ENCODE measurements around the gene WSCD1.

Gene WSCD1

DNA sequence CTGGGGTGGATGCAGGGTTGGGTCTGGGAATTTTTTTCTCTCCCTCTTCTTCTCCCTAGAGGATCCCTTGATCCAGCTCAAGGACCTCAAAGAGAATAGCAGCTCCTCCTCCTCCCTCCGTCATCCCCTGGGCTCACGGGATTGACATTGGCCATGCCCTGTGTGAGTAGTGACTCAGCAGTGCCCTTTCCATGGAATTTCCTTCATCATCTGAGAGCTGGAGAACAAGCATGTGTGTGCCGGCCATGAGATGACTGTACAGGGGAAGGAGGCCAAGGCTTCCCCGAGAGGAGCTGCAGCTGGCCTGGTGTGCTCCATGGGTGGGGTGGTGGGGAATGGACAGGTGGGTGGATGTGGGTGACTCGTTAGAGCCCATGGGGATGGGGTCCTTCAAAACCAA lies 8.9 kb upstream of the WSCD1 start:
- DNase-seq = no peak

DNA sequence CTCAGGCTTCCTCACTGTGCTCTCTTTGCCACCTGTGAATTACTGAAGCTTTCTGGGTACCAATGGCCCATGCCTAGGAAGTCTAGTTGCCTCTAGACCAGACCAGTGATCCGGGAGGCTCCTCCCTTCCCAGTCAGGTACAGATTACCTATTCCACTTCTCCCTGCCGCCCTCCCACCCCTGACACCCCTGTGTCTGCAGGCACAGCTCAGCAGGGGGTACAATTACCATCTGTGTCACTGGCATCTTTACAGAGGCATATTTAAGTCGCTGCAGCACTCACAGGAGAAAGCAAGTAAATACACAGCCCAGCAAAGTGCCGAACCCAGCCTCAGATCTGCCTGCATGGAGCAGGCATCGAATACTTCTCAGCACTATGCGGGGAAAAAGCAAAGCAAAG lies 5.3 kb upstream of the WSCD1 start:
- no peak for DNase-seq

DNA sequence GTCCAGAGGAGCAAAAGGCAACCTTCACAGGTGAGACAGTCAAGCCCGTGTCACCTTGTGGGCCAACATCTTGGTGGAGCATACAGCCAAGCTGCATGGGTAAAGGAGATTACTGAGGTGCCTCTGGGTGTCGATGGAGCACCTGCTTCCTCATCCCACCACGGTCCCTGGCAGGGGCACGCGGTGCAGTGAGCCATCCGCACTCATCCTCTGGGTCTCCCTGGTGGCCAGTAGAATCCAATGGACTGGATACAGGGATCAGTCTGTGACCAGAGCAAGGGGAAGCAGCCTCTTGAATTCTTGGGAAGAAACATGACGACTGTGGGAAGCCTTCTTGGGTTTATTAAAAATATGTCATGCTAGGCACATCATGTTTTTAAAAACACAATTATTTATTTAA lies 4.8 kb upstream of the WSCD1 start:
- no peak for DNase-seq

DNA sequence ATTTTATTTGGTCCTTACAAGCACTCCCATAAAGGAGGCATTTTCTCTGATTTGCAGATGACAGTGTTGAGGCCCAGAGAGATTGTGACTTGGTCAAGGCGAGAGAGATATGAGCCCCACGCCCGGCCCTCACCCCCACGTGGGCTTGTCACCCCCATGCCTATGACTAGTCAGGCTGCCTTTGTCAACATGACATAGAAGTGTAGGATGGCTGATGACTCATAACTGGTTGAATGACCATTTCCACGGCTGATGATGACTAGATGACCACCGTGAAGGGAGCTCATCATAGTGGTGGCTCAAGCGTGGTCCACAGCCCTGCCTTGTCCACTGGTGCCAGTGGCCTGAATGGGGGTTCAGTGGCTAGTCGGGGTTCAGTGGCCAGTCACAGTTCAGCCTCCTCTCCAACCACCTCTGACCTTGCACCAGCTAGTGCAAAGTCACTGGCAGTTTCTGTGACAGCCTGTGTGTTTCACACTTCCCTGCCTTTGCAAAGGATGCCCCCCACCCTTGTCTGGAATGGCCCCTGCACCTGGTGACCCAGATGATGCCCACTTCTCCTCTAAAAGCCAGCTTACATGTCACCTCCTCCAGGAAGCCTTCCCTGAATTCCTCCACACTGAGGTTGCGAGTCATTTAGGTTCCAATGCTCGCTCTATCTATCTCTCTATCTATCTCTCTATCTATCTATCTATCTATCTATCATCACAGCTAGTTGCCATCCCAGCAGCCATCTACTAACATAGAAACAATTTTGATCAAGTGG lies 3.8 kb upstream of the WSCD1 start:
- no peak for DNase-seq

DNA sequence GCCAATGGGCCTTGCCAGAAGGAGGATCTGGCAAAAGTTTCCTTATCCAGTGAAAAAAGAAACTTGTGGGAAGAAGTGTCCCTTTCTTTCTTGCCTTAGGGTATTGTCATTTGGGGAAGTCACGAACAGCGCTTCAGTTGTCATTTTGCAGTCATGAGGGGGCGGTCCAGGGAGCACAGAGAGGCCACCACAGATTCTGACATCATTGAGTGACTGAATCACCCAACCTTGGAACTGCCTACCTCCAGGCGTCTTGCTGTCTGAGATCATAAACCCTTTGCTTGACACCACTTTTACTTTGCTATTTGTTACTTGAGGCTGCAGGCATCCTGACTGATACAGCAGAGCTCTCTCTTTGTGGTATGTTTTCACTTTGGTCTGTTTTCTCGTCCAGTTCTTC lies 3.1 kb upstream of the WSCD1 start:
- no peak for DNase-seq

DNA sequence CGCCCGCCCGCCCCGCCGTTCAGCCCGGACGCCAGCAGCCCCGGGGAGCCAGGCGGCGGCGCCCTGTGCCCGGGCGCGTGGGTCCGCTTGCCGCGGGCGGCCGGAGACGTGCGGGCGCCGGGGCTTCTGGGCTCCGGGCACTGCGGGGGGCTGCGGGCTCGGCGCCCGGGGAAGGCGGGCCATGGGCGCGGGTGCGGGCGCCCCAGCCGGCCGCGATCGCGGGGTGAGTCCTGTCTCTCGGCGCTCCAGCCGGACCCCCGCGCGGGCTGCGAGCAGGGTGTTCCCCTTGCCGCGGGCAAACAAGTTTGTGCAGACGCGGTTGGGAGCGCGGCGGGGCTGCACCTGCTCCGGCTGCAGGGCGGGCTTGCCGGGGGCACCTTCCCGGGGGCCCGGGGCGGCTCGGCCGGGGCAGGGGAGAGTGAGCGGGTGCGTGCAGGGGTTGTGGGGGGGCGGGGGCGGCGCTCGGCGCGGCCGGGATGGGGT lies 292 bp downstream of the WSCD1 start:
- DNase-seq = no peak

DNA sequence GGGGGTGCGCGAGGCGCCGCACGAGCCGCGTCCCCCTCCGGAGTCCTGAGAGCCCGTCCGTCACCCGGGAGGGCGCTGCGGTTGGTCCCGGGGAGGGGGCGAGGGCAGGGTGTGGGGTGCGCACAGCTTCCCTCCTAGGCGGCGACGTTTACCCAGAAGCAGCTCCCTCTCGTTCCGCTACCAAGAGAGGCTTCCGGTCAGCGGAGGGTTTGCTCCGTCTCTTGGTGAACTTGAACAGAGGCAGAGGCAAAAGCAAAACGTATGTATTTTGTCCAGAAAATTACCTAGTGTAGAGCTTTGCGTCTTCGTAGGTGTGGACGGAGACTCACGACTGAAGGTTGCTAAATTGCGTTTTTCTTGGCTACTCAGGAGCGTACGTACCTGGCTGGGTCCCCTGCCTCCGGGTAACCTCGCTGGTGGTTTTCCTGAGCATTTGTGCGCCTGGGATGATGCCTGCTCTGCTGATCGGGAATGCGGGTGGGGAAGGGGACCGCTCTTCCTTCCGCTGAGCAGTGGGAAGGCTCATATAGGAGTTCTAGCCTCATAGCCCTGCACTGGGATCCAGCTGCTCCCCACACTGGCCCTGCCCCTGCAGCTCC lies 833 bp downstream of the WSCD1 start:
- no peak for DNase-seq

DNA sequence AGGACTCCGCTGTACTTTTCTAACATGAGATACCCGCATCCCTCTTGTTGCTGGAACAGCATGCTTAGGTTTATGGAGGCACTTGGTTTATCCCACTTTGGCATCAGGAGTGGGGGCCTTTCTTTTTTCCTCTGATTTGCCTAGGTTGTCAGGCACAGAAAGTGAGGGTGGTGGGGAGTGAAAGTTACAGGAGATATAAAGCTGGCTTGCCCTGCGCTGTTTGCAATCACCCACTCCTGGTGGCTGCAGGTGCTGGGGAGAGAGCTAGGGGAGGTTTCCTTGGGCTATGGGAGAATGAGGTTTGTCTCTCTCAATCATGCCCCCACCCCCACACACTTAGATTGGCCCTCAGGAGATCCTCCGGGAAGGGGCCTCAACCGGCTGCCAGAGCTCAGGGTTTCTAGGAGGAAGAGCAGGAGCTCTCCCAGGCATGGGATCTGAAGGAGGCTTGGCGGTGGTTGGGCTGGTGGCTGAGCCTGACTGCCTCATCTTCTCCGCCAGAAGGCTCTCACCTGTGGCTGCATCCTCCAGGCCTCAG lies 1.4 kb downstream of the WSCD1 start:
- DNase-seq = no peak

DNA sequence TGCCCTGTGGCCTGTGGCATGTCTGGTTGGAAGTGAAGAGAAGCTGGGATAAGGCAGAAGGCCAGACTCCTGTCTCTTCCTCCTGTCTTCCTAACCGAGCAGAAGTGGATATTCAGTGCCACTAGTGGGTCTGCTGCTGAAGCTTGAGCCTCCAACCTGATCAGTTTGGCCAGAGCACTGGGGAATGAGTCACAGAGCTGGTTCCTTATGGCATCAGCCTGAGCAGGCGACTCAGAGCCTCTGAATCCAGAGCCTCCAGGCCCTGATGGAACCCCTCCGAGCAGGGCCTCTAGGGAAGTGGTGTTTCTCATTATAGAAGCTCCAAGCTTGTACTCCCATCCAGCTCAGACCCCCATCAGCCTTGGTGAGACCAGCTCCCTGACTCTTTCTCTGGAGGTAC lies 2.0 kb downstream of the WSCD1 start:
- DNase-seq = no peak

DNA sequence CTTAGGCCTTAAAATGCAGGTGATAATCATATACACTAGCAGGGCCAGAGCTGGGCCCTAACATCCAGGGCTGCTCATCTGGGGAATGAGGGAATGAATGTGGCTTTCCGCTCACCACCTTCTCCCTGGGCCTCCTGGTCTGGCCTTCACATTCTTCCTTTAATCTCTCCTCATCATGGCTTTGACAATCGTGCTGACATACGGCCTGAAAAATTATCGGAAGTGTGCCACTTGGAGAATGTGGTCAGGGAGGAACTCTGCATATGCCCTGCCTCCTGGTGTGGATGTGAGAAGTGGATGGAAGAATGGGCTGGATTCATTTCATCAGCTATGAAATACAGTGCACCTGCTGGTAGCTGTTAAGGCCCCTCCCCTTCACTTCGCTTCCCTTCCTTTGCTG lies 2.4 kb downstream of the WSCD1 start:
- DNase-seq = no peak

DNA sequence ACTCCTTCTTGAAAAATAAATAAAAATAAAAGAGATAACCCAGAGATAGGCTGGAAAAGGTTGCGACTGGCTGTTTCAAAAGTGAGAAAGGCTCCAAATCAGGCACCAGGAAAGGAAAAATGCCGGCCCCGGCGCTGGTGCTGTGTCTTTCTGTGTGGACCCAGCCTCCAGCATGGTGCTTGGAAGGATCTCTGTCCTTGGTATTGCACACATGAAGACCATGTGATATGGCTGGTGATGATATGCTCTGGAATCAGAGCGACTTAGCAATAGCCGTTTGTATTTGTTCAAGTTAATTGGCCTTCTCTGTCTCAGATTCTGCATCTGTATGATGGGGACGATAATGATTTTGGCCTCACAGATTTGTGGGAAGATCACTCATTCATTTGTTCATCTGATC lies 3.4 kb downstream of the WSCD1 start:
- DNase-seq = no peak

DNA sequence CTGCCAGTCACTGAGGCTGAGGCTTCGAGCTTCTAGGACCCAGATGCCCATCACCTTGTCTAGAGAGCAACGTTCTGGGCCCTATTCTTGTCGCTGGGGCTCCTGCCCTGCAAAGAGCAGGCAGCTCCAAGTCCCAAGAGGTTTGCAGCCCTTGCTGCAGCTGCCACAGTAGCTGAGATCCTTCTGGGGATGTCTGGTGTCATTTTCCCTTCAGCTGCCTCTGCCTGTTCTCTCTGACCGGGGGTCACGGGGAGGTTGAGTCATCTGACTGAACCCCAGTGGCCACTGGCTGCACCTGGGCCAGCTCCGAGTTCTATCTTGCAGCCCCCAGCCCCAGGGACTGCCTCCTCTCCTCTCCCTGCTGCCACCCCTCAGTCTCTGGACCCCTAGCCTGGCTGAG lies 4.9 kb downstream of the WSCD1 start:
- DNase-seq = no peak

DNA sequence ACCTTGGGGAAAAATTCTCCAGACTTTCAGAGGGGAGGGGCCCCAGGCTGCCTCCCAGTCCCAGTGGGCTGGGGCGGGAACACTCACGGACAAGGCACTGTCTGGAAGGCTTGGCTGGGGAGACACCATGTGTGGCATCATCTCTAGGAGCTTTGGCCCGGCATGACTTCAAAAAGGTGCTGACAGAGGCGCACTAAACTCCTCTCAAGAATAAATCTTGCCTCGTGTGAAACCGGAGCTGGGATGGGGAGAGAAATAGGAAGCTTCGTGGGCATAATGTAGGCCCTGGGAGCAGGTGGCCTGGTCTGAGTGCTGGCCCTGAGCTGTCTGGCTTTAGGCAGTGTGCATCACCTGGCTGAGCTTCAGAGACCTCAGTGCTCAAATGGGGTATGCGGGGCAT lies 5.7 kb downstream of the WSCD1 start:
- DNase-seq = no peak

DNA sequence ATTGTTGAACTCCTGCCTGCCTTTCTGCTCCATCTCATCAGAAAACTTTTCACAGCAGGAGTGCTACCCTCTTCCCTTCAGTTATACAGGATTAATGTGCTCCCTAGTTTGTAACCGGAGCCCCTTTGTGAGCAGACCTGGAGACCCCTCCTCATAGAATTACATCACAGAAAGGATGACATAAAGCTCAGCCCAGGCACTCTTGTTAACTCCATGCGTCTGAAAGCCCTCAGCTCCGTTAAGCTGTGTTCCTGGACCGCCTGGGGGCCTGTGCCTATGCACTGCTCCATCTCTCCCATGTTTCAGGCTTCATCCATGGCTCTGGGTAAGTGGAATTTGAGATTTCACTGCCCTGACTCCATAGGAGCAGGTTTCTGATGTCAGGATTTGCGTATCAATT lies 7.6 kb downstream of the WSCD1 start:
- DNase-seq = no peak

DNA sequence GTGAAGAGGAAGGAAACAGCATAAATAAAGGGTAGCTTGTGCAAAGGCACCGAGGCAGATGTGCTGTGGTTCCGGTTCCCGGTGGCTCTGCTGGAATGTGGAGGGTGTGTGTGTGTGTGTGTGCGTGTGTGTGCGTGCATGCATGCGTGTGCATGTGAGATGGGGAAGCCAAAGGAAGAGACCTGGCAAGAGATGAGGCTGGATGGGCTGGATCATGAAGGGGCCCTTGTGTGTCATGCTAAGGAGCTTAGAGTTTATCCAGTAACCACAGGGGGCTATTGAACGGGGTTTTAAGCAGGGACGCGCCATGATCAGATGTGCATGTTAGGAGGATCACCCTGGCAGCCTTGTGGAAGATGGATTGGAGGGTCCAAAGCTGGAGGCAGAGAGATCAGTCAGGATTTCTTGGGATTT lies 8.3 kb downstream of the WSCD1 start:
- DNase-seq = no peak

DNA sequence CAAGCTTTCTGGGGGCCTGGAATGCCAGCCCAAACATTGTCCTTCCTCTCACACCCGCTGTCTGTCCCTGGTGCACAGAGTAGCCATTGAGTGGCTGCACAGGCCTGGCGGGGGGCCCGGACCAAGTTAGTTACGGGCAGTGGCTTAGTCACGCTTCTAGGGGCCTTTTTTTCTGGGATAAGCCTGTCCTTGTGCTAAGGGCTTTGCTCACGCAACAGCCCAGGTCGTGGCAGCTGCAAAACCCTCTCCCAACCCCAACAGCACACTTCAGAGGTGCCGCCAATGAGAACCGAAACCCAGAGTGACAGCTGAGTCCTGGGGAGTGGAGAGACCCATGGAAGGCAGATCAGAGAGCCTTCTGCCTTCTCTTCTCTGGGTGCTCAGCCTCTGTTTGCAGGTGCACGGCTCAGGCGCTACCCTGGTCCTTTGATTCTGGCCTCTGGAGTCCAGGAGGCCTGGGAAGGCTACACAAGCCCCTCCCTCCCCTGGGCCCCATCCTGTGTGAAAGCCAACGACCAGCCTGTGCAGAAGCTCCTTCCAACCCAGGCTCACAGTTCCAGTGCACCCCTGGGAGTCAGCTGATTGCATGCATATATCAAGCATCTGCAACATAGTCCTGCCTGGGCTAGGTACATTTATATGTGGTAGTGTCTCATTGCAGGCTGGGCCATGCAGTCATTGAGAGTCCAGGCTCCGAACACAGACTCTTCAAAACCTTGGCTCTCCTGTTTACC lies 9.1 kb downstream of the WSCD1 start:
- no peak for DNase-seq

DNA sequence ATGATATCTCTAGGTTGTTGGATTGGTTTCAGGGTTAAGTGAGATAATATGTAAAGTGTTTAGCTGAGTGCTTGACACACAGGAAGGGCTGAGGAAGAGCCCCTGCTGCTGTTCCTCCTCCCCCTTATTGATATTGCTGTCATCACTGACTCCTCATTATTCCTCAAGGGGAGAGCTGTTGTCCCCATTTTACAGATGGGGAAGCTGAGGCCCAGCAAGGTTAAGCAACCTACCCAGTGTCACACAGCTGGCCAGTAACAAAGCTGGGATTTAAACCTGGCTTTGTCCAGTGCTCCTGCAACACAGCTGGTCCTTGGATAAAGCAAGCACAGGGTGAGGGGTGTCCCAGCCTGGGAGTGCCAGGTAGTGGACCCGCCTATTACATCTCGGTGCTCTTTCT lies 9.8 kb downstream of the WSCD1 start:
- DNase-seq = no peak

DNA sequence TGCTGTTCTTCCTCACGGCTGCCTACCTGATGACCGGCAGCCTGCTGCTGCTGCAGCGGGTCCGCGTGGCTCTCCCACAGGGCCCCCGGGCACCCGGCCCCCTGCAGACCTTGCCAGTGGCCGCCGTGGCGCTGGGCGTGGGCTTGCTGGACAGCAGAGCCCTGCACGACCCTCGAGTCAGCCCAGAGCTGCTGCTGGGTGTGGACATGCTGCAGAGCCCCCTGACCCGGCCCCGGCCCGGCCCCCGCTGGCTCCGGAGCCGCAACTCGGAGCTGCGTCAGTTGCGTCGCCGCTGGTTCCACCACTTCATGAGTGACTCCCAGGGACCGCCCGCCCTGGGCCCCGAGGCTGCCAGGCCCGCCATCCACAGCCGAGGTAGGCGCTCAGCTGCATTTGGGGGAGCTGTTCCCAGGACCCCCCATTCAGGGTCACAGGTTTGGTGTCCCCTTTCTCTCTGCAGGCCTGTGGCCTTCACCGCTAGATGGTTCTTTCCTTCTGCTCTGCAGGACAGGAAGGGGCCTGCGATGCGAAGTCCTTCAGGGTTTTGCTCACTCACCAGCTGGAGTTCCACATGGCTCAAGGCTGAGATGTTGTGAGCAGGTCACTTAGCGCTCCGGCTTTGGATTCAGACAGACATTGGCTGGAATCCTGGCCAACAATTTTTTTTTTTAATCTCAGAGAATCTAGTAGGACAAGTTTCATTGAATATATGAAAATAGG lies 10.7 kb downstream of the WSCD1 start:
- no peak for DNase-seq

DNA sequence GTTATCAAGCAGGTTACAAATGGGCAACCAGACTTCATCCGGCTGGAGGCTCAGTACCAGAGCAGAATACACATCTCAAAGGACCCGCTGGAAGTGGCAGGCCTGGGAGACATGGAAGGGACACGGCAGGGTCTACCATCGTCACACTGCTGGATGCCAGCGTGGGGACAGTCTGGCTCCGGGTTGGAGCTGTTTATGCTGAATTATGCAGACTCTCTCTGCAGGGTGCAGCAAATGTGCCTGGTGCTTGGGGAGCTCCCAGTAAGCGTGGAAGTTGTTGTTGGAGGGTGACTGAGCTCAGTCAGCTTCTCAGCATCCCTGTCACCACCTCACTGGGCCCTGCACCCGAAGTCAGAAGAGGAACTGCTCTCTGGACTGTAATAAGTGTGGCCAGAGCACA lies 12.2 kb downstream of the WSCD1 start:
- no peak for DNase-seq

DNA sequence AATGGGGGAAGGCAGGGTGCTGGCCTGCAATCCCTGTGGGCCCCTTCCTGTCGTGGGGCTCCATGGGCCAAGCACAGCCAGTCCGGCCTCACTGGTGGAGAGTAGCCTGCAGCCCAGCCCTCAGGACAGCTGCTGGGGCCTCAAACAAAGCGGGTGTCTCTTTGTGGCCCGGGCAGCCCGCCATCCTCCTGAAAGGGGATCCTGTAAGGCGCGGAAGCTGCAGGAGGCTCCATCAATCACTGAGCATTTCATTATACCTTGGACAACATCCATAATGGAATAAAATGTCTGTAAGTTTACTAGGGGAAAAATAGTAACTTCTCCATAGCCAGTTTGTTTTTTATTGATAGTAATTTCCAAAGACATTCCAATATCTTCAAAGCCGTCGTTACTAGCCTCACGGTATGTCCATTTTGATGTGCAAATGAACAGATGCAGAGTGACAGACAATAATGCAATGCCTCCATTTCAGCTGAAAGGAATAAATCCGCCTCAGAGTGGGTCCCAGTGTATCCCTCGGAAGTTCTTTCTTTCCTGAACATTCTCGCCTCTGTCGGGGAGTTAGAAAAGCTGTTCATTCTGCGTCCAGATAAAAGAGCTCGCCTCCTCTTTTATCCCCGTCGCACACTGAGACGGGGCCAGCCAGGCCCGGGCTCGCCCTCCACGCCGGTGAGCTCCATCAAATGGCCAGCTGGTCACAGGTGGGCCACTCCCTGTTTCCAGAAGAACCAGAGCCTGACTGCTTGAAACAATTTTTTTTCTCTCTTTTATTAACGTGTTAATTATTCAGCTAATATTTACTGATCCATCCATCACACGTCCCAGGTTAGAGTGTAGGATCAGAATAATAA lies 14.4 kb downstream of the WSCD1 start:
- DNase-seq = no peak

DNA sequence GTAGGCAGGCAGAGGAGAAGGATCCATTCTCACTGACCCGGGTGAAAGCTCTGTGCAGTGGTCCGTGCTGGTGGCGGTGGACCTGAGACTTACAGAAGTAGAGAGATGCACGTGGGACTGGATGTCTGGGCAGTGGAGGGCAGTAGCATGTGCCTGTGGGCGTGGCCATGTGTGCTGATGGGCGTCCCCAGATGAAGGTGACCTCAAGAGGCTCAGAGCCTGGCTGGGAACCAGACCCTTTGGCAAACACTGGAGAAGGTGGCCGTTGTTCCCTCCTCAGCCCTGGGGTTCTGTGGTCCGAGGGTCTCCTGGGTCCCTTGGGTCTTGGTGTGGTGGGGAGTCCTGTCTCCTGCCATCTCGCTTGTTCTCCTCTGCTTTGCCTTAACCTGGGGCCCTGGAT lies 15.6 kb downstream of the WSCD1 start:
- DNase-seq = no peak

Measured in NCI-H524 treated with DMSO at 0.1 percent for 48 hours (cell line).